ENCODE measurements around the gene MRPS18B. TPM values are rescaled to one million over a fixed set of nuclear protein-coding genes. Genes with fewer than 3 reads are reported as not detected.
"Not testable (repeated sequence)": the region's sequence is repeated elsewhere in the genome, so short reads cannot be mapped to it uniquely, and the experiment has no call there.

Gene MRPS18B
- total RNA-seq, 1 experiment from 2014 or later: 141 TPM

DNA sequence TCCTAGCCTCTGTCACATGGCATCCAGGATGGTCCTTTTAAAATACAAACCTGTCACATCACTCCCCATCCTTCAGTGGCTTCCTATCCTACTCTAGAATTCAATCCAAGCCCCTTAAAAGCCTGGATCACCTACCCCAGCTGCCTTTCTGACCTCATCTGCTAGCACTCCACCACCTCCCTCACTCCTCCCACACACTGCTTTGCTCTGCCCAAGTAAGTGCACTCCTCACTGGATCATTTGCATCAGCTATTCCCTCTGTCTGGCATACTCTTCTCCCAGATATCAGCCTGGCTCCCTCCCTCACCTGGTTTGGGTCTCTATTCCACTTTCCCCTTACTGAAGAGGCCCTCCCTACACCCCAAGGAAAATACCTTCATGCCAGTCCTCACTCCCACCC, 39.8 kb downstream of the MRPS18B start:
- no peak for DNase-seq (ENCODE audit: low read depth, low spot score)
- in situ Hi-C loops (cut with HindIII; ENCODE audit: low pct_unique_long_range_greater_than_20kb, low sequenced_read_pairs): no loop called here

DNA sequence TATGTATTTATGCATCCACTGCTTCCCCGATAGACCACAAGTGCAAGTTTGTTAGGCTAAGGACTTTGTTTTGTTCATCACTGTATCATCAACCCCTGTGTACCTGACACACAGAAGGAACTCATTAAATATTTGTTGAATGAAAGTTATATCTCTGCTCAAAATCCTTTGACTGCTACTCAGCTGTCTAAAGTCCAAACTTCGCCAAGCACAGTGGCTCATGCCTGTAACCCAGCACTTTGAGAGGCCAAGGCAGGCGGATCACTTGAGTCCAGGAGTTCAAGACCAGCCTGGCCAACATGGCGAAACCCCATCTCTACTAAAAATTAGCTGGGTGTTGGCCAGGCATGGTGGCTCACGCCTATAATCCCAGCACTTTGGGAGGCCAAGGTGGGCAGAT, 40.3 kb downstream of the MRPS18B start:
- in situ Hi-C loops (cut with HindIII; ENCODE audit: low pct_unique_long_range_greater_than_20kb, low sequenced_read_pairs); DNase-seq (ENCODE audit: low read depth, low spot score): not testable (repeated sequence)

DNA sequence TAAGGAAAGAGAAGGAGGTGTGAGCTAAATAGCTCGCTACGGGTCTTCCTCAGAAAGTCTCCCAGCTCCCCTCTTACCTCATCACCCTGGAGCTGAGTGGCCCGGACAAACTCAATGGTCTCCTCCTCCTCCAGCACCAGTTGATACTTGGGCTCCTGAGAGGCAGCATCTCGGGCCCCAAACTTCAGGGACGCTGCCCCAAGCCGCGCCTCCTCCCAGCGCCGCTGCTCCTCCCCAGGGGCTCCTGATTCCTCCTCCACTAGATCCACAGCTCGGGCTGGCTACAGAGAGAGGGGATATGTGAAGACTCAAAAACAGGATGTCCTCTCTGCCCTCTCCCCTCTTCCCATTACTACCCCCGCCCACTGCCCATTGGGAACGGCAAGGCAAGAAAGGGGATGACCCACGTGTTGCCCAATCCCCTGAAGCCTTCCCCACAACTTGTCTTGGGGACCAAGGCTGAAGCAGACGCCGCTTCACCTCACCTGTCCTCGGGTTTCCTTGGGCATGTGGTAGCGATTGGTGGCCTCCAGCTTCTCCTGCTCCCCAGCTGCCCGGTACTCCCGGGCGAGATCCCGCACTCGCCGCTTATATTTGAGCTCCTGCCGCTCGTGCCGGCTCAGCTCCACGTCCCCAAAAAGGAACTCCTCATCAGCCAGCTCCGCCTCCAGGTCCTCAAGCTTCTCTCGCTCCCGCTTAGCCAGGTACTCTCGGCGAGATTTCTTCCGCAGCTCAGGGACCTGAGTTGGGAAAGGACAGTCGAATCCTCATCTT, 47.5 kb downstream of the MRPS18B start:
- in situ Hi-C loops (cut with HindIII; ENCODE audit: low pct_unique_long_range_greater_than_20kb, low sequenced_read_pairs): no loop called here
- no peak for DNase-seq (ENCODE audit: low read depth, low spot score)

DNA sequence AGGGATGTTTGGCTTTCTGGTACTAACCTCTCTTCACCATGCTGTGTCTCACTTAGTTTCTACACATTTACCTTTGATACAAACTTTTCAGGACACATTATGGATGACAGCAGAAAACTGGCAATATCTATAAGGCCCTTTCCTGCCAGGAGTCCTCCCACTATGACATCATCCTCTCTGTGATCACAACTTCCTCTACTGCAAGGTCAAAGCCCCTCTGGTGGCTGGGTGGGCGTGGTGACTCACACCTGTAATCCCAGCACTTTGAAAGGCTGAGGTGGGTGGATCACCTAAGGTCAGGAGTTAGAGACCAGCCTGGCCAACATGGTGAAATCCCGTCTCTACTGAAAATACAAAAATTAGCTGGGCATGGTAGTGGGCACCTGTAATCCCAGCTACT, 48.7 kb downstream of the MRPS18B start:
- in situ Hi-C loops (cut with HindIII; ENCODE audit: low pct_unique_long_range_greater_than_20kb, low sequenced_read_pairs); DNase-seq (ENCODE audit: low read depth, low spot score): not testable (repeated sequence)

DNA sequence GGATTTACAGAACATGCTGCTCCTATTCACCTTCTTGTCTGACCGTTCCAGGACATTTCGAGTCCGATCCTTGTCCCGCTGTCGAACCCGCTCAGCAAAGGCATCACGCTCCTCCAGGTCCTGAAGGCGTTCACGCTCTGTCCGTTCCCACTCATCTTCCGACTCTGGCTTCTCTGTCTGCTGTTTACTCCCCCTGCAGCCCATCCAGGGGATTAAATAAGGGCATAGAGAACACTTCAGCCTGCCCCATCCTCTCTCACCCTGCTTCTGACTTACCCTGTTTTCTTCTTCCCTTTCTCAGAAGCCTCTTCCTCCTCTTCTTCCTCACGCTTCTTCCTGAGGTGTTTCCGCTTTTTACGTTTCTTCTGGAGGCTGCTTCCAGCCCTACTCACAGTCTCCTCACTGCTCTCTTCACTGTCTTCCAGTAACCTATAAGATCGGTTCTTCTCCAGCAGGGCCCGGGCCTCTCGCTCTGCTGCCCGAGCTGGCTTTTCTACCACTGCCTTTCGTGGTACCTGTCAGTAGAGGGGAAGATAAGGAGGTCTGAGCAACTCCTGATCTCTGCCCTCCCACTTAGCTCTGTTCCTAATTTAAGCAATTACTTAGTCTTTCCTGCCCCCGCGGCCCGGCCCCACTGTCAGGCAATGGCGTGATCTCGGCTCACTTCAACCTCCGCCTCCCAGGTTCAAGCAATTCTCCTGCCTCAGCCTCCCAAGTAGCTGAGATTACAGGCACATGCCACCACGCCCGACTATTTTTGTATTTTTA, 53.3 kb downstream of the MRPS18B start:
- in situ Hi-C loops (cut with HindIII; ENCODE audit: low pct_unique_long_range_greater_than_20kb, low sequenced_read_pairs): no loop called here
- DNase-seq (ENCODE audit: low read depth, low spot score): peak; percentile 53

DNA sequence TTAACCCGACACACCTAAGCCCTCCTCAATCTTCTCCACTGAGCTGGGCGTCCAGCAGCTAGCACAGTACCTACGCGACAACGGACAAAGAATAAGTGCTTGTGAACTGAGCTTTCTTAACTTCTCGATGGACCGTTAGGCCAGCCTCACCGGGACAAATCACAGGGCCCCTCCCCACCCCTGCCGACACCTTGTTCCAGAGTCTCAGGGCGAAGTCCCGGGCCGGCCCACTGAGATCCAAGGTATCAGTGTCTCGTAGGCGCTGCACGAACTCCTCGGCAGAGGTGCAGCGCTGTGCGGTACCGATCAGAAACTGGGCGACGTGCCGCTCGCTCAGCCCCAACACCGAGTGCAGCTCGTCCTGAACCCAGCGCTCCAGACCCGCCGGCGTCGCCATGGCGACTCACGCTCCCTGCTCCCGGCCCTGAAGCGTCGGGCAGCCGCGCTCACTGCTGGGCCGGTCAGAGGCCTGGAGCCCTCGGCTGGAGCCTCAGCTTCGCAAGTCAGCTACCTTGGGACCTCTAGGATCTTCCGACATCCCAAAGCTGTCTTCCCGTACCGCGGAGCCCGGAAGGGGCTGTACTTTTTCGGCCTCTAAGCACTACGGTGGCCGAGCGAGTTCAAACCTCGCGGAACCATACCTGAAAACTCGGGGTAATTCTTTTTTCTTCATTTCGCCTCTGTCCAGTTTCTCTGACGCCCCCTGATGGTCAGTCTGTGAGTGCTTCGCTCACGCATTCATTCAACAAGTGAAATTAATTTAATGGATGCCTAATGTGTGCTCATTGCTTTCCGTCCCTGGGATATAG, 55.0 kb downstream of the MRPS18B start, which contains the start of gene DHX16:
TSS of gene DHX16 (minus strand) at position 562 of the 809 bp plus-strand sequence. CDS start at position 397, 165 bp downstream.
- in situ Hi-C loops (cut with HindIII; ENCODE audit: low pct_unique_long_range_greater_than_20kb, low sequenced_read_pairs): no loop called here
- DNase-seq (ENCODE audit: low read depth, low spot score): peak; percentile 97

Small RNA genes within 50 kb of the gene (small RNA-seq; reads per million reads assigned to genes)
- 0.06 to 15.0 reads per million in 2 experiments for gene MIR877

Other genes starting within 250 kb of the MRPS18B start
- gene HLA-E, start 128.3 kb upstream of the MRPS18B start, total RNA-seq (2014; rRNA removed; shearing (Covaris generic)): 174 and 181 TPM in 2 replicates
- 39.6 TPM in 2 replicates for gene GNL1, start 61.4 kb upstream of the MRPS18B start, total RNA-seq (2014; rRNA removed; shearing (Covaris generic))
- gene PRR3, start 60.5 kb upstream of the MRPS18B start, total RNA-seq (2014; rRNA removed; shearing (Covaris generic)): 8.0 and 8.5 TPM in 2 replicates
- gene ABCF1, start 46.4 kb upstream of the MRPS18B start, total RNA-seq (2014; rRNA removed; shearing (Covaris generic)): 44.5 and 50.0 TPM in 2 replicates
- gene PPP1R10, start 597 bp upstream of the MRPS18B start, total RNA-seq (2014; rRNA removed; shearing (Covaris generic)): 52.4 and 54.1 TPM in 2 replicates
- 1.8 and 3.9 TPM in 2 replicates for gene ATAT1, start 9.0 kb downstream of the MRPS18B start, total RNA-seq (2014; rRNA removed; shearing (Covaris generic))
- gene C6orf136, start 29.3 kb downstream of the MRPS18B start, total RNA-seq (2014; rRNA removed; shearing (Covaris generic)): 4.5 and 5.2 TPM in 2 replicates
- gene DHX16, start 55.2 kb downstream of the MRPS18B start, total RNA-seq (2014; rRNA removed; shearing (Covaris generic)): 38.3 and 41.6 TPM in 2 replicates
- gene PPP1R18, start 68.8 kb downstream of the MRPS18B start, total RNA-seq (2014; rRNA removed; shearing (Covaris generic)): 15.5 and 18.5 TPM in 2 replicates
- 3.2 and 4.6 TPM in 2 replicates for gene NRM, start 73.1 kb downstream of the MRPS18B start, total RNA-seq (2014; rRNA removed; shearing (Covaris generic))
- gene MDC1, start 99.4 kb downstream of the MRPS18B start, total RNA-seq (2014; rRNA removed; shearing (Covaris generic)): 5.0 and 12.0 TPM in 2 replicates
- gene TUBB, start 102.5 kb downstream of the MRPS18B start, total RNA-seq (2014; rRNA removed; shearing (Covaris generic)): 457 and 505 TPM in 2 replicates
- 159 and 182 TPM in 2 replicates for gene FLOT1, start 124.8 kb downstream of the MRPS18B start, total RNA-seq (2014; rRNA removed; shearing (Covaris generic))
- gene IER3, start 126.7 kb downstream of the MRPS18B start, total RNA-seq (2014; rRNA removed; shearing (Covaris generic)): 143 and 149 TPM in 2 replicates

Data from SK-MEL-5 (cell line).